Keratinocyte (primary cell): ENCODE results near the gene KLC4. TPM values are rescaled to one million over a fixed set of nuclear protein-coding genes. Genes with fewer than 3 reads are reported as not detected.

ENCODE experiments used
- DNase-seq: peaks from one replicate; pipeline ENCODE4 v3.0.0-alpha.2; 2011; ENCODE audit warnings: low read depth, missing footprints, low spot score
- FAIRE-seq: peaks from 2 replicates; lab custom pipeline; 2011; peaks lifted over from hg19 to GRCh38; lab: Jason Lieb, UNC
- H2AFZ ChIP-seq: 2 replicates; pipeline ENCODE4 v1.6.0; 2012; ENCODE audit warnings: low read length, control low read depth, inconsistent platforms; ENCODE audit not compliant: control insufficient read depth
- H3K27ac ChIP-seq: 2 replicates; pipeline ENCODE4 v1.5.1; 2011; ENCODE audit warnings: low read length; ENCODE audit not compliant: control insufficient read depth, insufficient read depth
- H3K27me3 ChIP-seq: 3 replicates; pipeline ENCODE4 v1.6.0; 2011; ENCODE audit warnings: low read length; ENCODE audit not compliant: control insufficient read depth, insufficient read depth; ENCODE audit errors: extremely low read depth
- H3K36me3 ChIP-seq, 2 experiments: 2 replicates in 1 of 2; 3 replicates in 1 of 2; pipeline ENCODE4 v1.5.1; 2011; ENCODE audit warnings: low read length in 2 of 2, mild to moderate bottlenecking in 1 of 2; ENCODE audit not compliant: control insufficient read depth in 2 of 2, insufficient read depth in 2 of 2; ENCODE audit errors: extremely low read depth in 1 of 2
- H3K4me1 ChIP-seq: 3 replicates; pipeline ENCODE4 v1.5.1; 2011; ENCODE audit warnings: low read length; ENCODE audit not compliant: control insufficient read depth, insufficient read depth; ENCODE audit errors: extremely low read depth
- H3K4me2 ChIP-seq: 3 replicates; pipeline ENCODE4 v1.6.0; 2011; ENCODE audit warnings: low read depth, low read length; ENCODE audit not compliant: control insufficient read depth, insufficient read depth; ENCODE audit errors: extremely low read depth
- H3K4me3 ChIP-seq, 3 experiments: fragments of 200-600 bp in 1 of 3; sonication (generic) in 1 of 3; 2 replicates in 2 of 3; 3 replicates in 1 of 3; pipeline ENCODE4 v1.5.1; 2011 to 2016; ENCODE audit warnings: low read length in 3 of 3, mild to moderate bottlenecking in 3 of 3, control low read depth in 2 of 3, inconsistent platforms in 1 of 3, low read depth in 1 of 3, mixed read lengths in 1 of 3, mixed run types in 1 of 3, moderate library complexity in 1 of 3; ENCODE audit not compliant: control insufficient read depth in 2 of 3, insufficient read depth in 2 of 3; ENCODE audit errors: extremely low read depth in 1 of 3
- H3K79me2 ChIP-seq: 2 replicates; pipeline ENCODE4 v1.6.0; 2012; ENCODE audit warnings: low read length; ENCODE audit not compliant: control insufficient read depth, insufficient read depth
- H3K9ac ChIP-seq: 3 replicates; pipeline ENCODE4 v1.6.0; 2011; ENCODE audit warnings: low read length; ENCODE audit not compliant: control insufficient read depth, insufficient read depth; ENCODE audit errors: extremely low read depth
- H3K9me1 ChIP-seq: 3 replicates; pipeline ENCODE4 v1.6.0; 2011; ENCODE audit warnings: low read length; ENCODE audit not compliant: control insufficient read depth, insufficient read depth; ENCODE audit errors: extremely low read depth
- H3K9me3 ChIP-seq: 2 replicates; pipeline ENCODE4 v1.5.1; 2012; ENCODE audit warnings: low read depth, low read length; ENCODE audit not compliant: control insufficient read depth
- H4K20me1 ChIP-seq: 3 replicates; pipeline ENCODE4 v1.6.0; 2011; ENCODE audit warnings: low read length; ENCODE audit not compliant: control insufficient read depth, insufficient read depth; ENCODE audit errors: extremely low read depth
- CTCF ChIP-seq, 3 experiments: IDR thresholded peaks in 1 of 3; conservative IDR thresholded peaks in 1 of 3; optimal IDR thresholded peaks in 1 of 3; 2 replicates in 2 of 3; 3 replicates in 1 of 3; pipeline versions ENCODE3 to v1.5.1; 2011; ENCODE audit warnings: low read length in 3 of 3, mild to moderate bottlenecking in 3 of 3, moderate library complexity in 2 of 3, control low read depth in 1 of 3, inconsistent platforms in 1 of 3; ENCODE audit not compliant: insufficient read depth in 2 of 3; ENCODE audit errors: extremely low read depth in 1 of 3
- EZH2 ChIP-seq: IDR thresholded peaks from one replicate; pipeline ENCODE4 v1.6.1; 2012; ENCODE audit warnings: inconsistent platforms, mild to moderate bottlenecking, low read length, moderate library complexity
- dilution Hi-C: fragments of 300-500 bp; cut with MboI; formaldehyde crosslinking; loops from one replicate; pipeline ENCODE4 v1.7.0; 2020; ENCODE audit warnings: low sequenced_read_pairs; ENCODE audit not compliant: extremely low pct_ligation_motif_present
- polyA plus RNA-seq, 5 experiments: library from polyadenylated mRNA; depleted of rRNA in 3 of 5; stranded (reverse) in 3 of 5; stranded (forward) in 1 of 5; unstranded in 1 of 5; fragments of >200 nt; gene quantifications; 1 replicate in 1 of 5; 2 replicates in 3 of 5; 3 replicates in 1 of 5; pipeline versions ENCODE4 v1.2.1 to v1.2.3, GENCODE V29; 2011 to 2012; ENCODE audit warnings: missing spikeins in 2 of 5, low read depth in 1 of 5, low replicate concordance in 1 of 5

Gene KLC4
- polyA plus RNA-seq, 1 donor (not counting 4 experiments of a cell fraction or from before 2014, with no cell fraction given) = 8.8 TPM

GRCh38 chr6:43097098-43097489 is 37.7 kb downstream of the KLC4 start:
- peak overlapping the region; percentile 83 for H3K27ac ChIP-seq
- TF ChIP-seq EZH2 (no peak), CTCF (optimal IDR thresholded peaks at IDR 0.05 in 1 of 3, IDR thresholded peaks at IDR 0.05 in 1 of 3, conservative IDR thresholded peaks at IDR 0.05 in 1 of 3; ENCODE audit: extremely low read depth in 1 of 3, insufficient read depth in 2 of 3, low read length in 3 of 3) (no peak)
- H3K79me2 ChIP-seq = peaks cover 72% of the 10 kb centered on the region
- no peak for DNase-seq
- H2AFZ ChIP-seq = no peak overlapping the region
- H3K4me2 ChIP-seq = peak overlapping the region; percentile 98
- dilution Hi-C loops = no loop called here
- peak overlapping the region; percentile 87 for H3K9ac ChIP-seq
- H3K36me3 ChIP-seq = peaks cover 0 to 5% of the 10 kb centered on the region in 2 experiments
- H3K27me3 ChIP-seq = no peaks in the 10 kb centered on the region
- H3K4me1 ChIP-seq = peaks cover 48% of the 10 kb centered on the region
- H4K20me1 ChIP-seq = no peaks in the 10 kb centered on the region
- no peaks in the 10 kb centered on the region for H3K9me3 ChIP-seq
- H3K9me1 ChIP-seq = no peaks in the 10 kb centered on the region
- H3K4me3 ChIP-seq = peak overlapping the region in 2 of 3 experiments; percentile 48 to 76
- FAIRE-seq = no peak

- H3K4me2 ChIP-seq = peak overlapping the region; percentile 98
- no peaks in the 10 kb centered on the region for H3K27me3 ChIP-seq
- H2AFZ ChIP-seq = no peak overlapping the region
- H4K20me1 ChIP-seq = no peaks in the 10 kb centered on the region
- H3K4me1 ChIP-seq = peaks cover 48% of the 10 kb centered on the region
- H3K36me3 ChIP-seq = peaks cover 0 to 5% of the 10 kb centered on the region in 2 experiments
- TF ChIP-seq CTCF (optimal IDR thresholded peaks at IDR 0.05 in 1 of 3, IDR thresholded peaks at IDR 0.05 in 1 of 3, conservative IDR thresholded peaks at IDR 0.05 in 1 of 3; ENCODE audit: extremely low read depth in 1 of 3, insufficient read depth in 2 of 3, low read length in 3 of 3) (no peak), EZH2 (no peak)
- H3K79me2 ChIP-seq = peaks cover 71% of the 10 kb centered on the region
- no peaks in the 10 kb centered on the region for H3K9me3 ChIP-seq
- H3K9ac ChIP-seq = peak overlapping the region; percentile 87
- DNase-seq (no peak), FAIRE-seq (no peak)
- dilution Hi-C loops = no loop called here
- H3K9me1 ChIP-seq = no peaks in the 10 kb centered on the region
- peak overlapping the region; percentile 83 for H3K27ac ChIP-seq
- peak overlapping the region in 2 of 3 experiments; percentile 48 to 76 for H3K4me3 ChIP-seq
Observed at GRCh38 chr6:43097502-43097901, 38.1 kb downstream of the KLC4 start.
